HL-60 (cell line): Measurements from ENCODE around the gene NOS1.

Source experiments
- CTCF ChIP-seq: IDR thresholded peaks from one replicate; pipeline ENCODE4 v1.5.1; 2011; ENCODE audit warnings: low read length, control low read depth, inconsistent platforms; ENCODE audit not compliant: insufficient read depth
- POLR2AphosphoS5 ChIP-seq: IDR thresholded peaks from 2 replicates; pipeline ENCODE4 v1.6.1; 2012; ENCODE audit warnings: low read depth
- REST ChIP-seq: IDR thresholded peaks from 2 replicates; pipeline ENCODE4 v1.6.1; 2012; ENCODE audit warnings: low read depth; ENCODE audit not compliant: insufficient replicate concordance

DNA sequence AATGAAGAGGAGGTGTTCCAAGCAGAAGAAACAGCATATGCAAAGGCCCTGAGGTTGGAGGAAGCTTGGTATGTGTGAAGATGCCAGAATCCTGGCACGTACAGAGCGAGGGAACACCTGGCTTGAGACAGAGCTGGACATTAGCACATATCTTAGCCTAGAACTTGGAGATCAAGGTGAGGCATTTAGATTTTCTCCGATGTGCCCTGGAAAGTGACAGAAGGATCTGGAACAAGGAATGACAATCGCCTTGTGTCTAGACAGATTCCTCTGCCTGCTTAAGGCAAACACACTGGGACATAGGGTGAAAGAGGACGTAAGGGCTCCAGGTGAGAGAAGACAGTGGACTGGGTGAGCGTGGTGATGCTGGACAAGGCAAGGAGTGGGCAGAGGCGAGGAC, 32.2 kb upstream of the NOS1 start:
- TF ChIP-seq CTCF, result no peak
- TF ChIP-seq REST, result no peak
- TF ChIP-seq POLR2AphosphoS5, result no peak
